Right cardiac atrium (tissue), 5 donors: Measurements from ENCODE around the gene METTL23. TPM values are rescaled to one million over a fixed set of nuclear protein-coding genes. Genes with fewer than 3 reads are reported as not detected.

Experiments used
- ATAC-seq, 2 donors: fragments of 200-7000 bp; cut with Tn5 transposase; one replicate each; pipeline versions ENCODE4 v1.8.0 to v1.9.1; 2020; ENCODE audit warnings: moderate library complexity in 2 of 2, mild to moderate bottlenecking in 1 of 2
- DNase-seq, 3 donors: peaks; one replicate each; pipeline ENCODE4 v3.0.0-alpha.2; 2020
- H3K27ac ChIP-seq: one replicate; pipeline ENCODE4 v1.5.1; 2013; ENCODE audit warnings: mild to moderate bottlenecking, low read length, control low read depth, moderate library complexity
- H3K27me3 ChIP-seq: one replicate; pipeline ENCODE4 v1.6.1; 2013; ENCODE audit not compliant: control insufficient read depth, insufficient read depth
- H3K4me1 ChIP-seq: one replicate; pipeline ENCODE4 v1.6.1; 2013; ENCODE audit warnings: low read length; ENCODE audit not compliant: control insufficient read depth, insufficient read depth
- H3K4me3 ChIP-seq: one replicate; pipeline ENCODE4 v1.5.1; 2013; ENCODE audit warnings: low read length, control low read depth
- H3K9me3 ChIP-seq: one replicate; pipeline ENCODE4 v1.6.1; 2013; ENCODE audit warnings: low read length; ENCODE audit not compliant: control insufficient read depth
- WGBS: extraction: QIAGEN DNeasy Blood & Tissue Kit; methylation state at CpG from one replicate; pipeline ENCODE4 v1.1.7; 2013; 5-methylcytosine and 5-hydroxymethylcytosine counted together
- intact Hi-C, 4 donors: fragments of 100-400 bp; cut with DNase I; formaldehyde crosslinking; loops; one replicate each; pipeline versions ENCODE4 v1.11.0 to v1.14.0; 2022 to 2023
- microRNA-seq, 2 donors: library from miRNA; unstranded; fragments of <30 nt; microRNA quantifications; one replicate each; pipeline ENCODE4 v1.2.0, GENCODE V29; 2020 to 2021
- polyA plus RNA-seq: library from polyadenylated mRNA; stranded (reverse); fragments of 200-250 nt; gene quantifications from one replicate; pipeline ENCODE4 v1.2.3, GENCODE V29; 2013
- total RNA-seq, 4 donors: library from RNA; stranded (reverse); fragmentation: NEBNext Ultra II Directional; extraction: Animal tissue kit (Norgen Biotek cat#: 25700); gene quantifications; one replicate each; pipeline ENCODE4 v1.2.1, GENCODE V29; 2021
- donor health status: healthy with polysubstance abuse.
- donor health status: DM: no; HTN: yes; CAD: no.
- donor health status: DM: no; HTN: no; CAD: no.
- donor health status: DM: no; HTN: yes; CAD: no; lungs with severe emphysema.
- donor health status: DM: yes; HTN: yes; CAD: no.

Gene METTL23
- total and polyA plus RNA-seq, 5 donors, result 24.1 to 32.5 (median 27.0) TPM

DNA sequence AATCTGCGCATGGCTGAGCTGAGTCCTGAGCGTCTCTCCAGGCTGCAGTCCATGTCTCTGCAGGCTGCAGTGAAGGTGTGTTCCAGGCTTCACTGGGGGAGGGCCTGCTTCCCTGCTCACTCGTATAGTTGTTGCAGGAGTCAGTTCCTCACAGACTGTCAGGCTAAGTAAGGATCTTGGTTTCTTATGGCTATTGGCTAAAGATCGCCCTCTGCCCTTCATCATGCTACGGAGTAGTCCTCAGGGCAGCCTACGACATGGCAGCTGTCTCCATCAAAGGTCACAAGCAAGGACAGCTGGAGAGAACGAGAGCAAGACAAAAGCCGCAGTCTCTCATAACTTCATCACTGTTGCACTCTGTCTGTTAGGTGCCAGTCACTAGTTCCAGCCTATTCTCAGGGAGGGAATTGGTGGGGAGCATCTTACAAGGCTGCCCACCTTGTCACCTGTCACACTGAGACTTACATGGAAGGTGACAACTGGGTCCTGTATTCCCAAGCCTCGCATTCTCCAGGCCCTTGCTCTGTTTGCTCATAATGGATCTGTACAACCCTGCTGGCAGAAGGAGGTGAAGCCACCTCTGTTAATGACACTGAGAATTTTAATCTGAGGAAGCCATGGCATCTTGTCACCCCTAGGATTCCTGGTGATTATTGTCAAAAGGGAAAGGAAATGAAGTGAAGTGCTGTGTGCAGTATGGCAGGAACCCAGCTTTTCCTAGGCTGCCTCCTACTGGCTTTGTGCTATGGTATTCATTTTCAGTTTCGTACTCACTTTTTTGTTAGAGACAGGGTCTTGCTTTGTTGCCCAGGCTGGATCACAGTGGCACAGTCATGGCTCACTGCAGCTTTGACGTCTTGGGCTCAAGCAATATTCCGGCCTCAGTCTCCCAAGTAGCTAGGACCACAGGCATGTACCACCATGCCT lies 54.7 kb downstream of the METTL23 start:
- H3K27me3 ChIP-seq, result no peaks in the 10 kb centered on the region
- 84% methylated on average over 12 of the region's 12 CpGs for WGBS
- peak in 1 of 2 donors; percentile 13 for ATAC-seq
- H3K4me3 ChIP-seq, result no peak overlapping the region
- no peak overlapping the region for H3K27ac ChIP-seq
- H3K4me1 ChIP-seq, result no peaks in the 10 kb centered on the region
- H3K9me3 ChIP-seq, result no peaks in the 10 kb centered on the region
- no peak for DNase-seq
- intact Hi-C loops, result no loop called here

- no peak for ATAC-seq
- Histone ChIP-seq H3K4me1 (no peaks in the 10 kb centered on the region), H3K9me3 (no peaks in the 10 kb centered on the region), H3K4me3 (no peak overlapping the region), H3K27ac (no peak overlapping the region), H3K27me3 (no peaks in the 10 kb centered on the region)
- intact Hi-C loops, result no loop called here
- 84% methylated on average over 5 of the region's 5 CpGs for WGBS
- no peak for DNase-seq
These were observed 56.5 kb downstream of the METTL23 start for GRCh38 chr17:76783146-76783545.

Small RNA genes within 50 kb of the gene (microRNA-seq; reads per million reads assigned to microRNA genes)
- gene MIR636, result 0 to 1.3 reads per million in 2 donors

Other genes starting within 250 kb of the METTL23 start
- gene RHBDF2, start 225.4 kb upstream of the METTL23 start, total RNA-seq, result 10 to 100 TPM; 10.2 to 16.4 (median 12.8) TPM
- gene RHBDF2, start 225.4 kb upstream of the METTL23 start, polyA plus RNA-seq, result 11.2 TPM
- gene CYGB, start 189.1 kb upstream of the METTL23 start, total RNA-seq, result 10 to 100 TPM; 46.6 to 83.9 (median 67.3) TPM
- gene CYGB, start 189.1 kb upstream of the METTL23 start, polyA plus RNA-seq, result 58.7 TPM
- gene PRCD, start 186.8 kb upstream of the METTL23 start, total RNA-seq, result 10 to 100 TPM in 3 of 4 donors, 1 to 10 TPM in 1; 6.1 to 11.6 (median 10.9) TPM
- 9.8 TPM for gene PRCD, start 186.8 kb upstream of the METTL23 start, polyA plus RNA-seq
- 1 to 10 TPM; 4.0 to 5.8 (median 5.5) TPM for gene ST6GALNAC2, start 141.0 kb upstream of the METTL23 start, total RNA-seq
- gene ST6GALNAC2, start 141.0 kb upstream of the METTL23 start, polyA plus RNA-seq, result 4.2 TPM
- 1 to 10 TPM; 2.4 to 5.0 (median 3.2) TPM for gene ST6GALNAC1, start 83.1 kb upstream of the METTL23 start, total RNA-seq
- gene ST6GALNAC1, start 83.1 kb upstream of the METTL23 start, polyA plus RNA-seq, result 2.5 TPM
- 100 to 1,000 TPM; 461 to 558 (median 512) TPM for gene MXRA7, start 15.9 kb upstream of the METTL23 start, total RNA-seq
- 473 TPM for gene MXRA7, start 15.9 kb upstream of the METTL23 start, polyA plus RNA-seq
- 10 to 100 TPM; 44.7 to 58.8 (median 57.2) TPM for gene JMJD6, start 233 bp upstream of the METTL23 start, total RNA-seq
- gene JMJD6, start 233 bp upstream of the METTL23 start, polyA plus RNA-seq, result 36.7 TPM
- 100 to 1,000 TPM in 1 of 4 donors, 10 to 100 TPM in 3; 79.0 to 113 (median 91.3) TPM for gene SRSF2, start 10.5 kb downstream of the METTL23 start, total RNA-seq
- gene SRSF2, start 10.5 kb downstream of the METTL23 start, polyA plus RNA-seq, result 82.5 TPM
- 10 to 100 TPM; 23.6 to 40.2 (median 31.5) TPM for gene MFSD11, start 11.3 kb downstream of the METTL23 start, total RNA-seq
- gene MFSD11, start 11.3 kb downstream of the METTL23 start, polyA plus RNA-seq, result 16.2 TPM
- under 1 TPM in 1 of 4 donors, not detected in 3; 0.12 TPM for gene MGAT5B, start 141.6 kb downstream of the METTL23 start, total RNA-seq
- 0.05 TPM for gene MGAT5B, start 141.6 kb downstream of the METTL23 start, polyA plus RNA-seq